Endothelial cell of umbilical vein (primary cell): ENCODE data around the gene ATXN7L2. TPM values are rescaled to one million over a fixed set of nuclear protein-coding genes. Genes with fewer than 3 reads are reported as not detected.

Source experiments
- BruUV-seq: library from RNA; stranded (reverse); fragments of 400-500 nt; replicated peaks from 2 replicates; lab custom pipeline; 2021; lab: Mats Ljungman, UMichigan
- CTCF ChIA-PET: fragments of 300-600, 350-600 bp; sonication (Branson Sonifier 250); formaldehyde crosslinking; loops from one replicate; lab custom pipeline; 2021; ENCODE audit warnings: antibody characterized with exemption, inconsistent platforms; lab: Charles Lee
- POLR2A ChIA-PET: fragments of 300-600, 350-600 bp; sonication (Branson Sonifier 250); formaldehyde crosslinking; loops from one replicate; lab custom pipeline; 2021; ENCODE audit warnings: antibody characterized with exemption, inconsistent platforms; lab: Charles Lee
- DNase-seq: peaks from one replicate; pipeline ENCODE4 v3.0.0-alpha.2; 2011; ENCODE audit warnings: low read depth, low spot score
- FAIRE-seq: peaks from 2 replicates; lab custom pipeline; 2011; peaks lifted over from hg19 to GRCh38; lab: Jason Lieb, UNC
- H2AFZ ChIP-seq: 2 replicates; pipeline ENCODE4 v1.6.0; 2012; ENCODE audit warnings: low read depth, low read length, control low read depth, inconsistent platforms
- H3K27ac ChIP-seq: 2 replicates; pipeline ENCODE4 v1.5.1; 2011; ENCODE audit warnings: low read depth, mild to moderate bottlenecking, control low read depth, low read length, moderate library complexity; ENCODE audit not compliant: insufficient read depth
- H3K27me3 ChIP-seq, 2 experiments: 2 replicates each; pipeline versions ENCODE4 v1.6.0 to v1.6.1; 2011; ENCODE audit warnings: low read length in 2 of 2, mixed read lengths in 1 of 2; ENCODE audit not compliant: control insufficient read depth in 2 of 2, insufficient read depth in 2 of 2
- H3K36me3 ChIP-seq, 2 experiments: 2 replicates in 1 of 2; 3 replicates in 1 of 2; pipeline ENCODE4 v1.5.1; 2011; ENCODE audit warnings: low read length in 2 of 2, mild to moderate bottlenecking in 1 of 2, moderate library complexity in 1 of 2; ENCODE audit not compliant: control insufficient read depth in 2 of 2, insufficient read depth in 2 of 2; ENCODE audit errors: extremely low read depth in 1 of 2
- H3K4me1 ChIP-seq: 3 replicates; pipeline ENCODE4 v1.5.1; 2011; ENCODE audit warnings: mild to moderate bottlenecking, low read length; ENCODE audit not compliant: control insufficient read depth, insufficient read depth; ENCODE audit errors: extremely low read depth
- H3K4me2 ChIP-seq: 2 replicates; pipeline ENCODE4 v1.6.1; 2011; ENCODE audit warnings: low read length, control low read depth, mixed read lengths; ENCODE audit not compliant: insufficient read depth
- H3K4me3 ChIP-seq, 3 experiments: fragments of 200-600 bp in 1 of 3; sonication (generic), shearing (Covaris generic) in 1 of 3; replicated peaks in 1 of 3; 2 replicates each; pipeline ENCODE4 v1.5.1; 2011 to 2016; ENCODE audit warnings: control low read depth in 3 of 3, low read length in 3 of 3, mild to moderate bottlenecking in 2 of 3, inconsistent platforms in 1 of 3, low read depth in 1 of 3, moderate library complexity in 1 of 3; ENCODE audit not compliant: insufficient read depth in 1 of 3
- H3K79me2 ChIP-seq: 2 replicates; pipeline ENCODE4 v1.6.0; 2012; ENCODE audit warnings: low read length, inconsistent platforms; ENCODE audit not compliant: control insufficient read depth, insufficient read depth
- H3K9ac ChIP-seq: replicated peaks from 2 replicates; pipeline ENCODE3; 2011; ENCODE audit warnings: low read length, control low read depth; ENCODE audit not compliant: insufficient read depth; ENCODE audit errors: extremely low read depth
- H3K9me1 ChIP-seq: replicated peaks from 3 replicates; pipeline ENCODE4 v1.6.0; 2011; ENCODE audit warnings: mild to moderate bottlenecking, low read length; ENCODE audit not compliant: control insufficient read depth, insufficient read depth; ENCODE audit errors: extremely low read depth
- H3K9me3 ChIP-seq: replicated peaks from 2 replicates; pipeline ENCODE4 v1.5.1; 2012; ENCODE audit warnings: low read length, inconsistent platforms; ENCODE audit not compliant: control insufficient read depth, insufficient read depth
- H4K20me1 ChIP-seq: replicated peaks from 2 replicates; pipeline ENCODE3; 2011; ENCODE audit warnings: mild to moderate bottlenecking, low read length; ENCODE audit not compliant: control insufficient read depth, insufficient read depth; ENCODE audit errors: extremely low read depth
- EZH2 ChIP-seq: IDR thresholded peaks from 2 replicates; pipeline ENCODE4 v1.6.1; 2012; ENCODE audit warnings: borderline replicate concordance, low read depth, mild to moderate bottlenecking, moderate library complexity, low read length, inconsistent platforms; ENCODE audit not compliant: severe bottlenecking
- FOS ChIP-seq: IDR thresholded peaks from 2 replicates; pipeline ENCODE4 v1.6.1; 2011; ENCODE audit warnings: mild to moderate bottlenecking, low read length, moderate library complexity, borderline replicate concordance; ENCODE audit not compliant: insufficient read depth
- GATA2 ChIP-seq: IDR thresholded peaks from 2 replicates; pipeline ENCODE4 v1.7.0; 2011; ENCODE audit warnings: low read depth, mild to moderate bottlenecking, moderate library complexity, mixed read lengths, low read length; ENCODE audit not compliant: insufficient read length, insufficient read depth
- JUN ChIP-seq: IDR thresholded peaks from 2 replicates; pipeline ENCODE4 v1.6.1; 2011; ENCODE audit warnings: borderline replicate concordance, low read depth; ENCODE audit not compliant: insufficient read length, insufficient read depth
- MYC ChIP-seq: IDR thresholded peaks from one replicate; pipeline ENCODE4 v1.6.1; 2011; ENCODE audit warnings: mild to moderate bottlenecking, low read depth, low read length
- POLR2A ChIP-seq: IDR thresholded peaks from 2 replicates; pipeline ENCODE4 v1.6.1; 2012; ENCODE audit warnings: low read depth, mild to moderate bottlenecking, control low read depth, low read length
- POLR2AphosphoS5 ChIP-seq: IDR thresholded peaks from 2 replicates; pipeline ENCODE4 v1.6.1; 2012; ENCODE audit warnings: low read depth, mild to moderate bottlenecking, control low read depth, low read length, moderate library complexity; ENCODE audit not compliant: insufficient read depth
- dilution Hi-C: fragments of 300-500 bp; cut with MboI; formaldehyde crosslinking; loops from one replicate; pipeline ENCODE4 v1.15.0; 2019; ENCODE audit warnings: low sequenced_read_pairs; ENCODE audit not compliant: extremely low pct_ligation_motif_present
- intact Hi-C: fragments of 100-400 bp; cut with micrococcal nuclease; formaldehyde crosslinking; loops from one replicate; pipeline ENCODE4 v1.10.0; 2022
- polyA plus RNA-seq, 4 experiments: library from polyadenylated mRNA; depleted of rRNA in 3 of 4; stranded (reverse) in 3 of 4; unstranded in 1 of 4; fragments of >200 nt; gene quantifications; 2 replicates each; pipeline versions ENCODE4 v1.2.1 to v1.2.3, GENCODE V29; 2011 to 2012; ENCODE audit warnings: missing spikeins in 1 of 4
- total RNA-seq: library from RNA; stranded (reverse); gene quantifications from 2 replicates; pipeline ENCODE4 v1.2.3, GENCODE V29; 2021
- TF ChIP-seq, protein P1 (sequence below), 2 donors: IDR thresholded peaks; 1 replicate in 1 of 2; 2 replicates in 1 of 2; pipeline ENCODE4 v1.5.1; 2011; ENCODE audit warnings: low read length in 2 of 2, mild to moderate bottlenecking in 2 of 2, moderate library complexity in 2 of 2, control low read depth in 1 of 2, inconsistent platforms in 1 of 2, low read depth in 1 of 2; ENCODE audit not compliant: insufficient read depth in 1 of 2; ENCODE audit errors: extremely low read depth in 1 of 2
- TF ChIP-seq, protein P2 (sequence below): IDR thresholded peaks from 2 replicates; pipeline ENCODE4 v1.6.1; 2011; ENCODE audit not compliant: insufficient read depth, insufficient read length

Gene ATXN7L2
- total and polyA plus RNA-seq, 2 donors (not counting 3 experiments of a cell fraction or from before 2014, with no cell fraction given) = 4.4 to 4.9 TPM

DNA sequence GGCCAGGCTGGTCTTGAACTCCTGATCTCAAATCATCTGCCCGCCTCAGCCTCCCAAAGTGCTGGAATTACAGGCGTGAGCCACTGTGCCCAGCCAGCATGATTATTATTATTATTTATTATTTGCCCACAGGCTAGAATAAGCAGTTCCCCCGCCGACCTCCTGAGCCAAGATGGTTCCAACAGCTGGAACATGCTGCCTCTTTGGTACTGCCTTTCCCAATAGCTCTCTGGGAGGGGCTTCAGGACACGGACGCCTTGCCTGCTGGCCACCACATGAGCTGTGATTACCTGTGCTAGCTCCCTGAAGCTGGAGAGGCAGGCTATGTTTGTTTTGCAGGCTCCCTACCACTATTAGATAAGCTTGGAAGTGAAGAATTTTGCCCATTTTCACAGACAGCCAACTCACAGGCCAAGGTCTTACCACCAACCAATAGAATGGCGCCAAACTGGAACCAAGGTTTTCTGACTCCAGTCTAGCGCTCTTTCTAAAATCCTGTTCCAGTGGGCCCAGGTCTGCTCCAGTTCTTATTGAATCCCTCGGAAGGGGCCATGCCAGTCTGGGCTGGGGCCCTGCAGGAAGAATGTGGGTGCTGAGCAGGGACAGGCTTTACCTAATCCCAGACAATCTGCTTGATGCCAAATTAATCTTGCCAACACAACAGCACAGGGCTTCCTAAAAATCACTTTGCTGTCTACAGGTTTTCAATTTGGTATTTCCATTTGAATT, 53.9 kb downstream of the ATXN7L2 start:
- DNase-seq (no peak), FAIRE-seq (no peak)
- no peak overlapping the region for H3K4me2 ChIP-seq
- peaks cover under 1% of the 10 kb centered on the region for H3K4me1 ChIP-seq
- no TSS peak for BruUV-seq
- no peak overlapping the region for H3K9ac ChIP-seq
- no peaks in the 10 kb centered on the region for H3K79me2 ChIP-seq
- no peak overlapping the region for H3K4me3 ChIP-seq
- no peak overlapping the region for H3K27ac ChIP-seq
- no peaks in the 10 kb centered on the region for H3K36me3 ChIP-seq
- intact Hi-C loops = no loop called here
- no peak overlapping the region for H2AFZ ChIP-seq
- dilution Hi-C loops = no loop called here
- no peaks in the 10 kb centered on the region for H3K9me3 ChIP-seq
- POLR2A ChIA-PET = no interaction called here
- CTCF ChIA-PET = interaction anchor here (0.9 to 18.7 kb wide), 5 partner anchors 8 to 103 kb away, joined by 3 to 955 read pairs (median 6); partner anchors contain the start of genes AMIGO1 and CYB561D1
- H3K27me3 ChIP-seq = no peaks in the 10 kb centered on the region
- H3K9me1 ChIP-seq = no peaks in the 10 kb centered on the region
- TF ChIP-seq EZH2 = no peak
- TF ChIP-seq, protein P1, sequence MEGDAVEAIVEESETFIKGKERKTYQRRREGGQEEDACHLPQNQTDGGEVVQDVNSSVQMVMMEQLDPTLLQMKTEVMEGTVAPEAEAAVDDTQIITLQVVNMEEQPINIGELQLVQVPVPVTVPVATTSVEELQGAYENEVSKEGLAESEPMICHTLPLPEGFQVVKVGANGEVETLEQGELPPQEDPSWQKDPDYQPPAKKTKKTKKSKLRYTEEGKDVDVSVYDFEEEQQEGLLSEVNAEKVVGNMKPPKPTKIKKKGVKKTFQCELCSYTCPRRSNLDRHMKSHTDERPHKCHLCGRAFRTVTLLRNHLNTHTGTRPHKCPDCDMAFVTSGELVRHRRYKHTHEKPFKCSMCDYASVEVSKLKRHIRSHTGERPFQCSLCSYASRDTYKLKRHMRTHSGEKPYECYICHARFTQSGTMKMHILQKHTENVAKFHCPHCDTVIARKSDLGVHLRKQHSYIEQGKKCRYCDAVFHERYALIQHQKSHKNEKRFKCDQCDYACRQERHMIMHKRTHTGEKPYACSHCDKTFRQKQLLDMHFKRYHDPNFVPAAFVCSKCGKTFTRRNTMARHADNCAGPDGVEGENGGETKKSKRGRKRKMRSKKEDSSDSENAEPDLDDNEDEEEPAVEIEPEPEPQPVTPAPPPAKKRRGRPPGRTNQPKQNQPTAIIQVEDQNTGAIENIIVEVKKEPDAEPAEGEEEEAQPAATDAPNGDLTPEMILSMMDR (IDR thresholded peaks at IDR 0.05; ENCODE audit: extremely low read depth in 1 of 2, insufficient read depth in 1 of 2, low read depth in 1 of 2, low read length in 2 of 2) = no peak
- no peak for TF ChIP-seq MYC
- TF ChIP-seq POLR2AphosphoS5 = no peak
- TF ChIP-seq, protein P2, sequence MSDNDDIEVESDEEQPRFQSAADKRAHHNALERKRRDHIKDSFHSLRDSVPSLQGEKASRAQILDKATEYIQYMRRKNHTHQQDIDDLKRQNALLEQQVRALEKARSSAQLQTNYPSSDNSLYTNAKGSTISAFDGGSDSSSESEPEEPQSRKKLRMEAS = no peak
- TF ChIP-seq JUN = no peak
- no peak for TF ChIP-seq POLR2A
- no peak for TF ChIP-seq FOS
- TF ChIP-seq GATA2 = no peak
- no peaks in the 10 kb centered on the region for H4K20me1 ChIP-seq
